Activated naive CD8-positive, alpha-beta T cell treated with anti-CD3 and anti-CD28 coated beads, Interleukin-2, amount 50 U/mL, for 16 hours (primary cell): ENCODE data around the gene PPP2R1A.
"Not testable (repeated sequence)": the region's sequence is repeated elsewhere in the genome, so short reads cannot be mapped to it uniquely, and the experiment has no call there.

Source experiments
- DNase-seq: peaks from one replicate; pipeline ENCODE4 v3.0.0-alpha.2; 2020; ENCODE audit warnings: low read depth, low spot score

Gene PPP2R1A

DNA sequence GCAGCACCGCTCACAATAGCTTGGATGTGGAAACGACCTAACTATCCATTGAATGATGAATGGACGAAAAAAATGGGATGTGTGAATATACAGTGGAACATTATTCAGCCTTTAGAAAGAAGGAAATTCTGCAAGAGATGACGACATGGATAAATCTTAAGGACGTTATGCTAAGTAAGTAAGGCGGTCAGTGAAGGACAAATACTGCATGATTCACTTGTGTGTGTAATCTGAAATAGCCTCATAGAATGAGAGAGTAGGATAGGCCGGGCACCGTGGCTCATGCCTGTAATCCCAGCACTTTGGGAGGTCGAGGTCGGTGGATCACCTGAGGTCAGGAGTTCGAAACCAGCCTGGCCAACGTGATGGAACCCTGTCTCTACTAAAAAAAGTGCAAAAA is 54.2 kb downstream of the PPP2R1A start:
- no peak for DNase-seq

GRCh38 chr19:52248241-52248640 is 58.4 kb downstream of the PPP2R1A start:
- peak; percentile 11 for DNase-seq

DNA sequence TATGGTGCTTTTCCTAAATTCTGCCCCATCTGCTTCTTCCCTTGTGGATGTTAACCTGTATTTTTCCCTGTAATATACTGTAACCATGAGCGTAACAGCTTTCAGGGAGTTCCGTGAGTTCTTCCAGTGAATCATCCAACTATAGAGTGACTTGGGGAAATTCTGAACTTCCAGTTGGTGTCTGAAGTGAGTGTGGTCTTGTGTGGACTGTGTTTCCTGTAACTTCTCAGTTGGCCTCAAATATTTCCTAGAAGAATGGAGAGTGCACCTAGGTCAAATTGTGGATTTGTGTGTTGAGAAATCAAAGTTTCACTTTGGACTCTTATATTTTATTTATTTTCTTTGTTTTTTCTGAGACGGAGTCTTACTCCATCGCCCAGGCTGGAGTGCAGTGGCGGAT is 68.6 kb downstream of the PPP2R1A start:
- DNase-seq: no peak

- not testable (repeated sequence) for DNase-seq
Measured at GRCh38 chr19:52265556-52265955, 75.7 kb downstream of the PPP2R1A start.

DNA sequence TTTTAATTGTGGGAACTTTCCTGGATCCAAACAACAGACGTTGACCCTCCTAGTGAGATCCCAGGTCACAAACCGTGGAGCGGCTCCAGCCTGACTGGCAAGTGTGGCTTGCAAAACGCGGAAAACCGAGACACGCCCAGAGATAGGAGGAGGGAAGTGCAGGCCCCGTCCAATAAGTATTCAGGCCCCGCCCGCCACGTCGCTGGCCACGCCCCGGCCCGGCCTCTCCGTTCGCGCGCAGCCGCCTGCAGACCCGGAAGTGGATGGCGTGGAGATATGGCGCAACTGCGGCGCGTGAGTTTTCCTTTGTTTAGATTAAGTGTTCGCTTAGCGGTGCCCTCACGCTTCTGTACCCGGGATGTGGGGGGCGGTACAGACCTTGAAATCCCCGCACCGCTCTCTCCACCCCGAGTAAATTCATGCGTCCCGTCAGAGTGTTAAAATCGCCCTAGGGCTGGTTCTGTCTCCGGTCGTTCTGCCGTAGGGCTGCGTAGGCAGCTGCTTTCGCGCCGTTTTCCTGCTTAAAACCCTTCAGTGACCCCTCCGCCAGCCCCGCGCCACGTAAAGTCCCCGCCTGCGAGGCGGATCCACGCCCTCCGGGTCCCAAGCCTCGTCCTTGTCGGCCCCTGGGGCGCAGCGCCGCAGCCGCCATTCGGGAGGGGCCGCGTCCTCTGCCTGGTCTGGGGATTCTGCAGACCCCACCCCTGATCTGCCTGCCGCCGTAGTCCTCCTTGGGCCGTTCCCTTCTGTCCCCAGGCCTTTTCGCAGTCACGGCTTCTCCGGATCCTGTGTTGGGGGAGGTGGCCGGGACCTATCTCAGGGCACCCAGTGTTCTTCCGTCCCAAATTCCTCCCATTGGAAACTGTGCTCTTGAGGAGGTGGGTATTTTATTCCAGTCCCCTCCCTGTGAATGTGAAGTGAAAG is 79.7 kb downstream of the PPP2R1A start, which contains the start of gene ZNF766:
Gene ZNF766 (plus strand): TSS at position 250 of the 924 bp plus-strand sequence. CDS start 27 bp downstream, at position 277.
- DNase-seq: peak; percentile 98

DNA sequence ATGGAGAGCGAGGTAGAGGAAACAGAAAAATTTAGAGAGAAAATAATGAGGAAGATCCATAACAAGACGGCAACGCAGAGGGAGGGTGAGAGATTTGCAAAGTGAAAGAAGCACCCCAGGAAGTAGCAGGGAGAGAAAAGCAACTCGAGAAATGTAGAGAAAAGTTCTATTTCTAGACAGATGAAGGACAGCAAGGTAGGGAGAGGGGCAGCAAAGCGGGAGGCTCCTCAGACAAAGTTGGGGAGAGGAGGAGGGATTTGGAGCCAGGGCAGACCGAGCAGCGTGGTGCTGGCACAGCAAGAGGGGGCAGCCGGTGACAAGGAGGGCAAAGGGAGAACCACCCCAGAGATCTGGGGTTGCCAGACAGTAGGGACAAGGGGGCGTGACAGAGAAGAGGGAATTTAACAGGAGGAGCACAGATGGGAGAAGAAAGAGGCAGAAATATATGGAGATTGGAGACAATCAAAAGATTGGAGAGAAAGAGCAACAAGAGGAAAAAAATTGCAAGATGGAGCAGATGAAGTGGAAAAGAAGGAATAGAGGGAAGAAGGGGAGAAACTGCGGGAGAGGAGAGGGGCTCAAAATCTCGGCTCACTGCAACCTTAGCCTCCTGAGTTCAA is 80.5 kb downstream of the PPP2R1A start:
- no peak for DNase-seq

DNA sequence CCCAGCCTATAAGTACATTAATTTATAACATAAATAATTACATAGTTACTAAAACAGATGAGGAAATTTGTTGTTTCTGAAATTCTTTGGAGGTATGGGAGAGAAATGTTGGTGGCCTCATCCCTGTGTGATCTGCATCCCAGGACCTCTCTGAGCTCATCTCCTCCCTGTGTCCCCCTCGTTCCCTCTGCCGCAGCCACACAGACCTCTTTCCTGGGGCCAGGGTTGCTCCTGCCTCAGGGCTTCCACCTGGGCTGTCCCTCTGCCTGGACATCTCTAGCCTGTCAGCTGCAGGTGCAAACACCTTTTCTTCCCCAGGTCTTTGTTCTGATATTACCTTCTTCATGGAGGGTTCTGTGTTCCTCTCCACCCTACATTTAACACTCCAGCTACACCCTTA is 83.4 kb downstream of the PPP2R1A start:
- no peak for DNase-seq

- no peak for DNase-seq
Measured at GRCh38 chr19:52274191-52274590, 84.3 kb downstream of the PPP2R1A start.

DNA sequence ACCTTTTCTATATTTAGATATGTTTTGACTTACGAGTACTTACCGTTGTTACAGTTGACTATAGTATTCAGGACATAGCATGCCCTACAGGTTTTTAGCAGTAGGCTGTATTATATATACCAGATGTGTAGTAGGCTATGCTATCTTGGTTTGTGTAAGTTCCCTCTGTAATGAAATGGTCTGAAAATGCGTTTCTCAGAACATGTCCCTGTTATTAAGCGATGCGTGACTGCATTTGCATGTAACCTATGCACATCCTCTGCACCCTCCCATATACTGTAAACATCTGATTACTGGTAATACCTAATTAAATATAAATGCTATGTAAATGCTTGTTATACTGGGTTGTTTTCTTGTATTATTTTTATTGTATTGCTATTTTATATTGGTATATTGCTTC is 86.1 kb downstream of the PPP2R1A start:
- no peak for DNase-seq

- DNase-seq: no peak
Measured at GRCh38 chr19:52277471-52277870, 87.6 kb downstream of the PPP2R1A start.
